K562 (cell line): ENCODE data around the gene PDIA2. TPM values are rescaled to one million over a fixed set of nuclear protein-coding genes. Genes with fewer than 3 reads are reported as not detected.

ENCODE experiments used
- ATAC-seq: fragments of 200-7000 bp; cut with Tn5 transposase; 3 replicates; pipeline ENCODE4 v1.9.1; 2020; ENCODE audit warnings: moderate library complexity
- Bru-seq: library from RNA; stranded (reverse); fragments of 400-500 nt; gene quantifications from one replicate; lab custom pipeline; 2021; lab: Mats Ljungman, UMichigan
- BruChase-seq, 2 experiments: library from RNA; stranded (reverse); fragments of 400-500 nt; gene quantifications; one replicate each; lab custom pipeline; 2021; lab: Mats Ljungman, UMichigan
- BruUV-seq: library from RNA; stranded (reverse); fragments of 400-500 nt; replicated peaks from 2 replicates; lab custom pipeline; 2021; lab: Mats Ljungman, UMichigan
- CTCF ChIA-PET: fragments of 300-600 bp; formaldehyde crosslinking; extraction: SDS; loops from one replicate; lab custom pipeline; 2021; ENCODE audit warnings: low intra/inter-chr PET ratio; lab: Yijun Ruan, JAX
- POLR2A ChIA-PET: fragments of 300-600, 350-650 bp; sonication (Branson Sonifier 250); formaldehyde crosslinking; extraction: SDS; loops from one replicate; lab custom pipeline; 2021; ENCODE audit warnings: antibody characterized with exemption, inconsistent platforms; lab: Yijun Ruan, JAX
- DNase-seq, 4 experiments: peaks; one replicate each; pipeline versions ENCODE4 v3.0.0 to v3.0.0-alpha.2; 2011 to 2018; ENCODE audit warnings: low spot score in 3 of 4, mixed read lengths in 3 of 4; ENCODE audit errors: extremely low read depth in 1 of 4
- FAIRE-seq: peaks from 2 replicates; lab custom pipeline; 2011; peaks lifted over from hg19 to GRCh38; lab: Jason Lieb, UNC
- H2AFZ ChIP-seq: 2 replicates; pipeline ENCODE4 v1.6.0; 2011; ENCODE audit warnings: low read depth, low read length, control low read depth, inconsistent platforms
- H3K27ac ChIP-seq: fragments of 200-600 bp; 3 replicates; pipeline ENCODE4 v1.8.0; 2011; ENCODE audit warnings: low read depth, mild to moderate bottlenecking, control low read depth, inconsistent platforms, low read length, moderate library complexity, mixed read lengths; ENCODE audit errors: extremely low read depth
- H3K27me3 ChIP-seq, 2 experiments: fragments of 300-600 bp in 1 of 2; 2 replicates in 1 of 2; 3 replicates in 1 of 2; pipeline versions ENCODE4 v1.6.0 to v1.8.0; 2011; ENCODE audit warnings: inconsistent platforms in 2 of 2, low read length in 2 of 2, mild to moderate bottlenecking in 1 of 2, mixed read lengths in 1 of 2, moderate library complexity in 1 of 2; ENCODE audit not compliant: control insufficient read depth in 2 of 2, insufficient read depth in 2 of 2
- H3K36me3 ChIP-seq: fragments of 300-600 bp; 3 replicates; pipeline ENCODE4 v1.8.0; 2011; ENCODE audit warnings: mild to moderate bottlenecking, low read length, inconsistent platforms; ENCODE audit not compliant: control insufficient read depth, insufficient read depth
- H3K4me1 ChIP-seq, 2 experiments: fragments of 200-600 bp in 1 of 2; replicated peaks in 1 of 2; 2 replicates in 1 of 2; 3 replicates in 1 of 2; pipeline versions ENCODE4 v1.5.1 to v1.8.0; 2011; ENCODE audit warnings: inconsistent platforms in 2 of 2, low read length in 2 of 2, mild to moderate bottlenecking in 1 of 2, mixed read lengths in 1 of 2, moderate library complexity in 1 of 2; ENCODE audit not compliant: control insufficient read depth in 2 of 2, insufficient read depth in 2 of 2
- H3K4me2 ChIP-seq: 2 replicates; pipeline ENCODE4 v1.6.1; 2011; ENCODE audit warnings: low read length, control low read depth, inconsistent platforms, mixed read lengths; ENCODE audit not compliant: insufficient read depth
- H3K4me3 ChIP-seq: fragments of 200-600 bp; sonication (generic), shearing (Covaris generic); 2 replicates; pipeline ENCODE4 v1.5.1; 2016; ENCODE audit warnings: control low read depth, inconsistent platforms
- H3K79me2 ChIP-seq: fragments of 200-600 bp; 3 replicates; pipeline ENCODE4 v1.8.0; 2011; ENCODE audit warnings: low read length, inconsistent platforms; ENCODE audit not compliant: control insufficient read depth, insufficient read depth
- H3K9ac ChIP-seq, 2 experiments: 2 replicates each; pipeline versions ENCODE4 v1.6.0 to v1.6.1; 2011; ENCODE audit warnings: low read depth in 2 of 2, low read length in 2 of 2, control low read depth in 1 of 2, inconsistent platforms in 1 of 2, mild to moderate bottlenecking in 1 of 2, mixed read lengths in 1 of 2; ENCODE audit not compliant: insufficient read depth in 1 of 2
- H3K9me1 ChIP-seq: one replicate; pipeline ENCODE4 v1.6.0; 2011; ENCODE audit warnings: inconsistent platforms, mild to moderate bottlenecking, low read length, moderate library complexity; ENCODE audit not compliant: control insufficient read depth, insufficient read depth
- H3K9me3 ChIP-seq: replicated peaks from 2 replicates; pipeline ENCODE4 v1.5.1; 2011; ENCODE audit warnings: low read depth, low read length, inconsistent platforms; ENCODE audit not compliant: control insufficient read depth, insufficient read depth
- H4K20me1 ChIP-seq: replicated peaks from 2 replicates; pipeline ENCODE4 v1.6.1; 2011; ENCODE audit warnings: low read length, inconsistent platforms, mixed read lengths; ENCODE audit not compliant: control insufficient read depth, insufficient read depth
- DMBX1 ChIP-seq: fragments of 250-450 bp; sonication (Bioruptor Pico); IDR thresholded peaks from 2 replicates; pipeline ENCODE4 v1.8.0; 2022; ENCODE audit warnings: inconsistent platforms, mild to moderate bottlenecking, moderate library complexity, borderline replicate concordance
- DPF2 ChIP-seq: fragments of 450-650 bp; IDR thresholded peaks from 2 replicates; pipeline ENCODE4 v1.6.1; 2016
- ESRRA ChIP-seq: fragments of 450-650 bp; IDR thresholded peaks from 2 replicates; pipeline ENCODE4 v1.6.1; 2014; ENCODE audit warnings: low read depth, mild to moderate bottlenecking, moderate library complexity, borderline replicate concordance
- ESRRB ChIP-seq: fragments of 250-450 bp; sonication (Bioruptor Pico); IDR thresholded peaks from 2 replicates; pipeline ENCODE4 v1.5.0; 2020; ENCODE audit warnings: mild to moderate bottlenecking, moderate library complexity, borderline replicate concordance
- HDGF ChIP-seq: fragments of 450-650 bp; IDR thresholded peaks from 2 replicates; pipeline ENCODE4 v1.6.1; 2016
- NFXL1 ChIP-seq: fragments of 450-650 bp; formaldehyde crosslinking; IDR thresholded peaks from 2 replicates; pipeline ENCODE4 v1.4.0; 2021; ENCODE audit warnings: mild to moderate bottlenecking
- RBM39 ChIP-seq: fragments of 200-400 bp; formaldehyde crosslinking; optimal IDR thresholded peaks from 2 replicates; pipeline ENCODE3; 2018; ENCODE audit warnings: low read depth, low read length
- STAT5A ChIP-seq: IDR thresholded peaks from 2 replicates; pipeline ENCODE4 v1.6.1; 2012; ENCODE audit warnings: low read length, inconsistent platforms, borderline replicate concordance
- TAL1 ChIP-seq: fragments of 450-650 bp; IDR thresholded peaks from 2 replicates; pipeline ENCODE4 v1.6.1; 2016; ENCODE audit warnings: mild to moderate bottlenecking
- TCF3 ChIP-seq: sonication (generic); formaldehyde crosslinking; IDR thresholded peaks from 2 replicates; pipeline ENCODE4 v1.4.0; 2020; ENCODE audit warnings: mild to moderate bottlenecking, missing genetic modification reagents
- ZBTB33 ChIP-seq: sonication (generic); formaldehyde crosslinking; IDR thresholded peaks from 2 replicates; pipeline ENCODE4 v1.8.1; 2023; ENCODE audit warnings: mild to moderate bottlenecking, missing genetic modification reagents
- ZC3H8 ChIP-seq: fragments of 450-650 bp; IDR thresholded peaks from 2 replicates; pipeline ENCODE4 v1.6.1; 2017
- ZKSCAN1 ChIP-seq: fragments of 150-350 bp; IDR thresholded peaks from 2 replicates; pipeline ENCODE4 v1.6.1; 2016; ENCODE audit warnings: low read depth, low read length
- ZNF398 ChIP-seq: fragments of 250-450 bp; sonication (Bioruptor Pico); IDR thresholded peaks from 2 replicates; pipeline ENCODE4 v1.8.0; 2021; ENCODE audit warnings: moderate library complexity, mild to moderate bottlenecking, inconsistent platforms
- WGBS: fragments of 100-300 bp; shearing (Covaris generic); methylation state at CpG from one replicate; pipeline ENCODE4 v1.1.6; 2016; ENCODE audit warnings: low coverage, mixed read lengths; ENCODE audit not compliant: insufficient coverage; ENCODE audit errors: missing lambda C conversion rate; 5-methylcytosine and 5-hydroxymethylcytosine counted together
- in situ Hi-C: fragments of 300-500 bp; cut with MboI; formaldehyde crosslinking; loops from 4 replicates; pipeline ENCODE4 v1.15.0; 2018; ENCODE audit warnings: inconsistent platforms, mixed read lengths
- intact Hi-C: fragments of 100-400 bp; cut with micrococcal nuclease; formaldehyde crosslinking; loops from 2 replicates; pipeline ENCODE4 v1.14.2; 2022
- long read RNA-seq, 3 experiments: library from polyadenylated mRNA in 2 of 3; library from RNA in 1 of 3; unstranded in 2 of 3; stranded (forward) in 1 of 3; transcript quantifications; one replicate each; pipeline ENCODE4 v2.0.0, GENCODE V29; 2019 to 2022
- polyA minus RNA-seq, 3 experiments: library from RNA; depleted of rRNA, polyadenylated mRNA; stranded (reverse); fragments of >200 nt; gene quantifications; 2 replicates each; pipeline ENCODE4 v1.2.3, GENCODE V29; 2011
- polyA plus RNA-seq, 8 experiments: library from polyadenylated mRNA; depleted of rRNA in 4 of 8; stranded (reverse) in 5 of 8; unstranded in 3 of 8; fragments of >200 nt; fragmentation: Nextera tagmentation in 2 of 8; fragmentation: Illumina TruSeq in 1 of 8; extraction: Ambion mirVana in 2 of 8; extraction: Trizol in 1 of 8; gene quantifications; 2 replicates each; pipeline versions ENCODE4 v1.2.1 to v1.2.3, GENCODE V29; 2011 to 2014; ENCODE audit warnings: inconsistent platforms in 1 of 8, missing spikeins in 1 of 8
- total RNA-seq, 7 experiments: library from RNA; depleted of rRNA in 6 of 7; stranded (reverse); fragments of >200 nt in 6 of 7; fragmentation: Illumina TruSeq in 2 of 7; extraction: Trizol in 2 of 7; gene quantifications; 2 replicates each; pipeline versions ENCODE4 v1.2.1 to v1.2.3, GENCODE V29; 2011 to 2021; ENCODE audit warnings: low replicate concordance in 1 of 7

PDIA2 gene
- 5.5 and 10.4 TPM in 2 replicates for total RNA-seq (2011; cell fraction: chromatin; rRNA removed; ENCODE audit: low replicate concordance)
- 5.5 and 6.5 TPM in 2 replicates for total RNA-seq (2011; cell fraction: nucleolus; rRNA removed)
- total RNA-seq (2011; cell fraction: nucleoplasm; rRNA removed) = 4.2 and 4.3 TPM in 2 replicates
- total RNA-seq (2014; rRNA removed) (0.20 and 0.23 TPM in 2 replicates), total RNA-seq (2014; rRNA removed; fragmentation: Illumina TruSeq; extraction: Trizol) (not detected in 2 replicates), total RNA-seq (2015; rRNA removed; fragmentation: Illumina TruSeq; extraction: Trizol) (not detected in 2 replicates), total RNA-seq (2021) (0.58 and 0.67 TPM in 2 replicates), polyA plus RNA-seq (2011; rRNA removed) (0.92 and 1.0 TPM in 2 replicates), polyA plus RNA-seq (2014; fragmentation: Illumina TruSeq; extraction: Trizol) (0.13 and 0.19 TPM in 2 replicates), polyA plus RNA-seq (2014; fragmentation: Nextera tagmentation; extraction: Ambion mirVana) (not detected), polyA plus RNA-seq (2014; rRNA removed) (0.18 and 0.23 TPM in 2 replicates), polyA minus RNA-seq (2011; rRNA and poly(A)+ RNA removed) (0.15 TPM in 1 of 2 replicates, not detected in the other), Bru-seq, nascent RNA (percentile 30 among the genes with signal in this experiment), BruChase-seq, experiment 1, labeled RNA remaining after a 2-hour chase (percentile 26 among the genes with signal in this experiment), BruChase-seq, experiment 2, labeled RNA remaining after a 6-hour chase (percentile 33 among the genes with signal in this experiment)
- polyA plus RNA-seq (2011; cell fraction: cytosol; rRNA removed) = 0.19 and 0.66 TPM in 2 replicates
- 9.1 and 13.2 TPM in 2 replicates for polyA plus RNA-seq (2011; cell fraction: nucleus; rRNA removed)
- polyA plus RNA-seq (2012) = 0.17 and 0.33 TPM in 2 replicates
- not detected in 2 replicates for polyA minus RNA-seq (2011; cell fraction: cytosol; rRNA and poly(A)+ RNA removed)
- polyA minus RNA-seq (2011; cell fraction: nucleus; rRNA and poly(A)+ RNA removed) = 0.81 and 1.2 TPM in 2 replicates
- long read RNA-seq, experiment 1, partial matches to known transcripts = 0 of 1 reads
- long read RNA-seq, experiment 1, other reads (novel, unspliced or antisense) = 1 of 1 reads
- long read RNA-seq, experiment 2 = 0 reads
- long read RNA-seq, experiment 3 = 0 reads

GRCh38 chr16:283033-283805 is at the start of gene PDIA2:
Gene PDIA2, plus strand, starts transcription at chr16:283164. Its CDS starts 6 bp downstream, at chr16:283170.
- CTCF ChIA-PET = no interaction called here
- WGBS = 52% methylated on average over 15 of the region's 25 CpGs

More at GRCh38 chr16:283033-283805, at the start of gene PDIA2:
- Histone ChIP-seq H3K4me2 (no peak within 1 kb of the TSS), H3K4me3 (no peak within 1 kb of the TSS), H3K4me1 (peaks cover 0 to 63% of the 10 kb centered on the region in 2 experiments; a peak in 2 of 5 replicates), H2AFZ (no peak within 1 kb of the TSS), H3K9ac (peak within 1 kb of the TSS in 1 of 2 experiments; percentile 17; a peak in 1 of 4 replicates), H4K20me1 (no peaks in the 10 kb centered on the region), H3K27me3 (no peaks in the 10 kb centered on the region), H3K79me2 (no peaks in the 10 kb centered on the region), H3K36me3 (peaks cover 17% of the 10 kb centered on the region; the same call in 1 of the 3 replicates), H3K9me1 (no peaks in the 10 kb centered on the region), H3K9me3 (no peaks in the 10 kb centered on the region), H3K27ac (no peak within 1 kb of the TSS)
- intact Hi-C loops = no loop called here
- ATAC-seq = no peak
- no peak for FAIRE-seq
- DNase-seq = no peak
- POLR2A ChIA-PET = interaction anchor here (0.7 to 1.4 kb wide), 2 partner anchors 19 to 187 kb away, joined by 3 to 4 read pairs; no protein-coding TSS in a partner anchor
- no TSS peak for BruUV-seq
- in situ Hi-C loops = no loop called here
- TF ChIP-seq NFXL1 (no peak), ZC3H8 (no peak), STAT5A (no peak), RBM39 (no peak), ZBTB33 (CRISPR knock-in tag) (no peak), ZNF398 (CRISPR knock-in tag) (no peak), ESRRB (CRISPR knock-in tag) (no peak), TAL1 (no peak), ZKSCAN1 (no peak), DPF2 (no peak), HDGF (no peak), TCF3 (no peak), ESRRA (no peak), DMBX1 (CRISPR knock-in tag) (no peak)
